ENCODE data around the gene SPATS2L. TPM values are rescaled to one million over a fixed set of nuclear protein-coding genes. Genes with fewer than 3 reads are reported as not detected.

SPATS2L gene
- total RNA-seq, 2 experiments from 2014 or later, result 79.0 to 82.3 TPM

GRCh38 chr2:200443916-200444315 is 137.4 kb downstream of the SPATS2L start:
- Mint-ChIP-seq H3K27ac (no peak overlapping the region), H3K27me3 (no peaks in the 10 kb centered on the region), H3K9me3 (no peaks in the 10 kb centered on the region), H3K36me3 (ENCODE audit: low read depth) (peaks cover 82% of the 10 kb centered on the region), H3K4me1 (peaks cover 23% of the 10 kb centered on the region), H3K4me3 (no peak overlapping the region)
- ChIA-PET CTCF (no interaction called here), POLR2A (interaction anchor here (0.7 kb wide), 1 partner anchor 10 kb away, joined by 3 read pairs; no protein-coding TSS in a partner anchor)
- DNase-seq, result no peak

DNA sequence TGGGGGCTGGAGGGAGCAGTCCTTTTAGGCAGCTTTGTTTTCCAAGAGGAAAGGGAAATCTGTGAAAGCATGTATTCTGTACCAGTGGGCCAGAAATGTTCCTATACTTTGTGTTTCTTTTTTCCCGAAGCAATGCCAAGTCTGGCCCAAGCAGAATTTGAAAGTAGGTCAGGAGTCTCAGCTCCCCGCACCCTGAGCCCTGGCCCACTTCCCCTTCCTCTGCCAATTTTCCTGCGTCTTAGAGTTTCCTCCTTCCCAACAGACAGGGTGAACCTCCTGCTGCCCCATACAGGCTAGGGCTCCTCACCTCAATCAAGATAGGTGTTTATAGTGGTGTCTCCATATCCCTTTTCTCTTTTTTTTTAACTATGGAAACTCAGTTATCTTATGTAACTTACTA is 138.0 kb downstream of the SPATS2L start:
- DNase-seq, result no peak
- Mint-ChIP-seq H3K27me3 (no peaks in the 10 kb centered on the region), H3K36me3 (ENCODE audit: low read depth) (peaks cover 78% of the 10 kb centered on the region), H3K27ac (no peak overlapping the region), H3K9me3 (no peaks in the 10 kb centered on the region), H3K4me3 (no peak overlapping the region), H3K4me1 (peaks cover 23% of the 10 kb centered on the region)
- CTCF ChIA-PET, result no interaction called here
- POLR2A ChIA-PET, result interaction anchor here (0.7 kb wide), 1 partner anchor 10 kb away, joined by 3 read pairs; no protein-coding TSS in a partner anchor

- H3K36me3 Mint-ChIP-seq (ENCODE audit: low read depth), result peaks cover 77% of the 10 kb centered on the region
Observed at GRCh38 chr2:200445284-200445683, 138.8 kb downstream of the SPATS2L start.

GRCh38 chr2:200446612-200447011 is 140.1 kb downstream of the SPATS2L start:
- Mint-ChIP-seq H3K27ac (no peak overlapping the region), H3K4me1 (peaks cover 23% of the 10 kb centered on the region), H3K36me3 (ENCODE audit: low read depth) (peaks cover 71% of the 10 kb centered on the region), H3K4me3 (no peak overlapping the region), H3K9me3 (no peaks in the 10 kb centered on the region), H3K27me3 (no peaks in the 10 kb centered on the region)
- ChIA-PET CTCF (no interaction called here), POLR2A (interaction anchor here (1.2 kb wide), 1 partner anchor 9 kb away, joined by 4 read pairs; no protein-coding TSS in a partner anchor)
- no peak for DNase-seq

More at GRCh38 chr2:200445284-200445683, 138.8 kb downstream of the SPATS2L start:
- POLR2A ChIA-PET, result interaction anchor here (0.6 to 1.2 kb wide), 2 partner anchors 10 to 360 kb away, joined by 3 to 4 read pairs; no protein-coding TSS in a partner anchor
- Mint-ChIP-seq H3K27ac (no peak overlapping the region), H3K9me3 (no peaks in the 10 kb centered on the region), H3K4me1 (peaks cover 23% of the 10 kb centered on the region), H3K4me3 (no peak overlapping the region), H3K27me3 (no peaks in the 10 kb centered on the region)
- CTCF ChIA-PET, result no interaction called here
- DNase-seq, result no peak

- H3K4me1 Mint-ChIP-seq, result peaks cover 23% of the 10 kb centered on the region
- ChIA-PET POLR2A (no interaction called here), CTCF (no interaction called here)
- H3K36me3 Mint-ChIP-seq (ENCODE audit: low read depth), result peaks cover 67% of the 10 kb centered on the region
- H3K27me3 Mint-ChIP-seq, result no peaks in the 10 kb centered on the region
- H3K27ac Mint-ChIP-seq, result no peak overlapping the region
- no peak for DNase-seq
- no peak overlapping the region for H3K4me3 Mint-ChIP-seq
- H3K9me3 Mint-ChIP-seq, result no peaks in the 10 kb centered on the region
Observed at GRCh38 chr2:200447139-200447855, 140.8 kb downstream of the SPATS2L start.

DNA sequence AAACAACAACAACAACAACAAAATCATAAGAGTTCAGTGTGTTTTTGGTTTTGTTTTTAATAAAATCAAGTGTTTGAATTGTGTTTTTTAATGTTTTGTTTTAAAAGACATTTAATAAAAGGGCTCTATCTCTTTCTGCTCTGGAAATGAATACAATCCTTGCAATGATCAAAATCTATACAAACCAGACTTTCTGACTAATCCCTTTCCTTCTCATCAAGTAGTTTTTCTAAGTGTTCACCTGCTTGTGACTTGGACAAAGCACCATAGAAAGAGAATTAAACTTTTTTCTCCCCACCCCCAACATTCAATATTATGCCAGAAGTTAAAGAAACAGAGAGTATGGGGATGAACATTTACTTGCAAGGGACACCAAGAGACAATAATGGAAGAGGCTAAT is 142.0 kb downstream of the SPATS2L start:
- no peaks in the 10 kb centered on the region for H3K9me3 Mint-ChIP-seq
- no peak for DNase-seq
- ChIA-PET CTCF (interaction anchor here (1.2 kb wide), 1 partner anchor 19 kb away, joined by 4 read pairs; no protein-coding TSS in a partner anchor), POLR2A (interaction anchor here (1.0 kb wide), 1 partner anchor 19 kb away, joined by 5 read pairs; no protein-coding TSS in a partner anchor)
- H3K4me1 Mint-ChIP-seq, result peaks cover 30% of the 10 kb centered on the region
- H3K27me3 Mint-ChIP-seq, result no peaks in the 10 kb centered on the region
- H3K27ac Mint-ChIP-seq, result no peak overlapping the region
- no peak overlapping the region for H3K4me3 Mint-ChIP-seq
- H3K36me3 Mint-ChIP-seq (ENCODE audit: low read depth), result peaks cover 60% of the 10 kb centered on the region

GRCh38 chr2:200449149-200449548 is 142.7 kb downstream of the SPATS2L start:
- no peak overlapping the region for H3K4me3 Mint-ChIP-seq
- no peak overlapping the region for H3K27ac Mint-ChIP-seq
- H3K27me3 Mint-ChIP-seq, result no peaks in the 10 kb centered on the region
- no peak for DNase-seq
- no peaks in the 10 kb centered on the region for H3K9me3 Mint-ChIP-seq
- H3K36me3 Mint-ChIP-seq (ENCODE audit: low read depth), result peaks cover 55% of the 10 kb centered on the region
- POLR2A ChIA-PET, result interaction anchor here (1.0 kb wide), 1 partner anchor 19 kb away, joined by 5 read pairs; no protein-coding TSS in a partner anchor
- H3K4me1 Mint-ChIP-seq, result peaks cover 33% of the 10 kb centered on the region
- CTCF ChIA-PET, result interaction anchor here (1.1 to 1.2 kb wide), 2 partner anchors 19 to 31 kb away, joined by 4 read pairs; no protein-coding TSS in a partner anchor

- H3K27me3 Mint-ChIP-seq, result no peaks in the 10 kb centered on the region
- CTCF ChIA-PET, result no interaction called here
- H3K4me1 Mint-ChIP-seq, result peaks cover 37% of the 10 kb centered on the region
- no peaks in the 10 kb centered on the region for H3K9me3 Mint-ChIP-seq
- H3K4me3 Mint-ChIP-seq, result no peak overlapping the region
- DNase-seq, result no peak
- H3K27ac Mint-ChIP-seq, result no peak overlapping the region
- POLR2A ChIA-PET, result no interaction called here
- H3K36me3 Mint-ChIP-seq (ENCODE audit: low read depth), result peaks cover 47% of the 10 kb centered on the region
Observed at GRCh38 chr2:200450288-200450687, 143.8 kb downstream of the SPATS2L start.

GRCh38 chr2:200451511-200451910 is 145.0 kb downstream of the SPATS2L start:
- H3K36me3 Mint-ChIP-seq (ENCODE audit: low read depth), result peaks cover 46% of the 10 kb centered on the region
- H3K9me3 Mint-ChIP-seq, result no peaks in the 10 kb centered on the region
- POLR2A ChIA-PET, result no interaction called here

GRCh38 chr2:200452377-200452776 is 145.9 kb downstream of the SPATS2L start:
- no peaks in the 10 kb centered on the region for H3K9me3 Mint-ChIP-seq
- H3K27me3 Mint-ChIP-seq, result no peaks in the 10 kb centered on the region
- POLR2A ChIA-PET, result no interaction called here
- H3K4me3 Mint-ChIP-seq, result no peak overlapping the region
- H3K4me1 Mint-ChIP-seq, result peaks cover 46% of the 10 kb centered on the region
- no peak overlapping the region for H3K27ac Mint-ChIP-seq
- CTCF ChIA-PET, result no interaction called here
- H3K36me3 Mint-ChIP-seq (ENCODE audit: low read depth), result peaks cover 38% of the 10 kb centered on the region
- no peak for DNase-seq

More at GRCh38 chr2:200451511-200451910, 145.0 kb downstream of the SPATS2L start:
- Mint-ChIP-seq H3K4me3 (no peak overlapping the region), H3K4me1 (peaks cover 47% of the 10 kb centered on the region), H3K27me3 (no peaks in the 10 kb centered on the region), H3K27ac (no peak overlapping the region)
- CTCF ChIA-PET, result no interaction called here
- DNase-seq, result no peak

DNA sequence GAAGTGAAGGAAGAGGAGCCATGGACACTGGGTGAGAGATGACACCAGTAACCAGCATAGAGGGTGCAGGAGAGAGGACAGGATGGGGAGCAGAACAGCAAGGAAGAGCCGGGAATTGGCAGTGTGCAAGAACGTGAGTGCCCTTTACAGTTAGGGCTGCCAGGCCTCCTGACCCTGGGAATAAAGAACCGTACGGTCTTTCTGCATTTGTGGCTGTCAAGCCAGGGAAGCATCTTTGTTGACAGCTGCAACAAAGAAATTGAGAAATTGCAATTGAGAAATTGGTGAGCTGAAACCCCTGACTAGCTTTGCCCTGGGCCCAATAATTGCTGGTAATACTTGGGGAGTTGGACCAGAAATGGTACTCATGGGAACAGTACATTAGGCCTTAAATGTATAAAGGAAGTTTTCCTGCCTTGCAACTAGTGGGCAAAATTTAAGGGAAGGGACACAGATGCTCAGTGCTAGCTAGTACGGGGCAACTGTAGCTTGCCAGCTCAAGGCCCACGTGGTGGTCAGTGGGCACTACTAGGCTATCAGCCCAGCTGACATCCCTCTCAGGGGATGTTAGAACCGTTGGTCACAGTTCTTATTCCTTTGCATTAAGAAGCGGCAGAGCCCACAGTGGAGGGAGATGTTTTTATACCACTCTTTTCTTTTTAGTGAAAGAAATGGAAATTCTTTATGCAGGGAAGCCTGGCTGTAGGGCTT is 146.8 kb downstream of the SPATS2L start:
- no peak for DNase-seq
- H3K4me3 Mint-ChIP-seq, result no peak overlapping the region
- no peaks in the 10 kb centered on the region for H3K9me3 Mint-ChIP-seq
- ChIA-PET CTCF (interaction anchor here (0.6 kb wide), 1 partner anchor 357 kb away, joined by 3 read pairs; no protein-coding TSS in a partner anchor), POLR2A (interaction anchor here (4.0 kb wide), 1 partner anchor 14 kb away, joined by 37 read pairs; no protein-coding TSS in a partner anchor)
- no peak overlapping the region for H3K27ac Mint-ChIP-seq
- peaks cover 35% of the 10 kb centered on the region for H3K36me3 Mint-ChIP-seq (ENCODE audit: low read depth)
- no peaks in the 10 kb centered on the region for H3K27me3 Mint-ChIP-seq
- peaks cover 44% of the 10 kb centered on the region for H3K4me1 Mint-ChIP-seq

GRCh38 chr2:200453853-200454534 is 147.5 kb downstream of the SPATS2L start:
- H3K4me3 Mint-ChIP-seq, result no peak overlapping the region
- DNase-seq, result no peak
- CTCF ChIA-PET, result interaction anchor here (0.6 to 2.4 kb wide), 2 partner anchors 13 to 356 kb away, joined by 3 to 9 read pairs; no protein-coding TSS in a partner anchor
- POLR2A ChIA-PET, result interaction anchor here (0.6 to 4.0 kb wide), 3 partner anchors 10 to 26 kb away, joined by 3 to 37 read pairs (median 3); no protein-coding TSS in a partner anchor
- peaks cover 39% of the 10 kb centered on the region for H3K4me1 Mint-ChIP-seq
- peaks cover 31% of the 10 kb centered on the region for H3K36me3 Mint-ChIP-seq (ENCODE audit: low read depth)
- H3K9me3 Mint-ChIP-seq, result no peaks in the 10 kb centered on the region
- H3K27me3 Mint-ChIP-seq, result no peaks in the 10 kb centered on the region
- peak overlapping the region; percentile 1 for H3K27ac Mint-ChIP-seq

Measured in activated CD4-positive, alpha-beta memory T cell treated with anti-CD3 and anti-CD28 coated beads, Interleukin-2, amount 10 ng/mL, durations not matched to agents 7 days and 5 days (primary cell).